Epithelial cell of esophagus (primary cell): ENCODE data around the gene SEC61G.
A peak's percentile ranks its signal among the peaks of the same experiment; 100 is the strongest.

Source experiments
- DNase-seq: peaks from one replicate; pipeline ENCODE4 v3.0.0; 2010; ENCODE audit warnings: low read depth
- H3K4me3 ChIP-seq: 2 replicates; pipeline ENCODE4 v1.5.1; 2011; ENCODE audit warnings: mild to moderate bottlenecking, low read length, control low read depth
- TF ChIP-seq, protein P1 (sequence below): IDR thresholded peaks from 2 replicates; pipeline ENCODE4 v1.5.1; 2011; ENCODE audit warnings: low read depth, mild to moderate bottlenecking, low read length, control low read depth, inconsistent platforms; ENCODE audit not compliant: insufficient read depth; ENCODE audit errors: missing control alignments

SEC61G gene

DNA sequence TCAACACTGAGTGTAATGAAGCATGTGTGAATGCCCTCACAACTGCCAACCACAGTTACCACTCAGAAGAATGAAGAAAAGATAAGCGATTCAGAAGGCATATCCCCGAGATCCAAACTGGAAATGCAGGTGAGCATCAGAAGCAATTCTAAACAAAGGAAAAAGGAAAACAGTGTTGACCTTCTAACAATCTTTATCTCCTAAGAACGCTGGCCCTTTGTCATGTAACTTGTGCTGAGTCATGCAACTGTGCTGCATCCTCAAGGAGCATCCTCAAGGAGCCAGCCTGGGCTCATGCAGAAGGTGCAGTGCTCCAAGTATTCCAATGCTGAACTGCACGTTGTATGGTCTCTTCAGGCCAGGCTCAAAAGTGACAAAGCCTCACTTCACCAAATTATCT is 30.6 kb downstream of the SEC61G start:
- H3K4me3 ChIP-seq, result no peak overlapping the region
- TF ChIP-seq, protein P1, sequence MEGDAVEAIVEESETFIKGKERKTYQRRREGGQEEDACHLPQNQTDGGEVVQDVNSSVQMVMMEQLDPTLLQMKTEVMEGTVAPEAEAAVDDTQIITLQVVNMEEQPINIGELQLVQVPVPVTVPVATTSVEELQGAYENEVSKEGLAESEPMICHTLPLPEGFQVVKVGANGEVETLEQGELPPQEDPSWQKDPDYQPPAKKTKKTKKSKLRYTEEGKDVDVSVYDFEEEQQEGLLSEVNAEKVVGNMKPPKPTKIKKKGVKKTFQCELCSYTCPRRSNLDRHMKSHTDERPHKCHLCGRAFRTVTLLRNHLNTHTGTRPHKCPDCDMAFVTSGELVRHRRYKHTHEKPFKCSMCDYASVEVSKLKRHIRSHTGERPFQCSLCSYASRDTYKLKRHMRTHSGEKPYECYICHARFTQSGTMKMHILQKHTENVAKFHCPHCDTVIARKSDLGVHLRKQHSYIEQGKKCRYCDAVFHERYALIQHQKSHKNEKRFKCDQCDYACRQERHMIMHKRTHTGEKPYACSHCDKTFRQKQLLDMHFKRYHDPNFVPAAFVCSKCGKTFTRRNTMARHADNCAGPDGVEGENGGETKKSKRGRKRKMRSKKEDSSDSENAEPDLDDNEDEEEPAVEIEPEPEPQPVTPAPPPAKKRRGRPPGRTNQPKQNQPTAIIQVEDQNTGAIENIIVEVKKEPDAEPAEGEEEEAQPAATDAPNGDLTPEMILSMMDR, result no peak
- DNase-seq, result no peak

- no peak for DNase-seq
- no peak overlapping the region for H3K4me3 ChIP-seq
Observed at GRCh38 chr7:54725255-54725654, 33.8 kb downstream of the SEC61G start.

GRCh38 chr7:54722502-54722901 is 36.5 kb downstream of the SEC61G start:
- TF ChIP-seq, protein P1, result no peak
- H3K4me3 ChIP-seq, result no peak overlapping the region
- no peak for DNase-seq

More at GRCh38 chr7:54725255-54725654, 33.8 kb downstream of the SEC61G start:
- TF ChIP-seq, protein P1, result no peak

- TF ChIP-seq, protein P1, result no peak
- no peak for DNase-seq
Observed at GRCh38 chr7:54722026-54722425, 37.0 kb downstream of the SEC61G start.

DNA sequence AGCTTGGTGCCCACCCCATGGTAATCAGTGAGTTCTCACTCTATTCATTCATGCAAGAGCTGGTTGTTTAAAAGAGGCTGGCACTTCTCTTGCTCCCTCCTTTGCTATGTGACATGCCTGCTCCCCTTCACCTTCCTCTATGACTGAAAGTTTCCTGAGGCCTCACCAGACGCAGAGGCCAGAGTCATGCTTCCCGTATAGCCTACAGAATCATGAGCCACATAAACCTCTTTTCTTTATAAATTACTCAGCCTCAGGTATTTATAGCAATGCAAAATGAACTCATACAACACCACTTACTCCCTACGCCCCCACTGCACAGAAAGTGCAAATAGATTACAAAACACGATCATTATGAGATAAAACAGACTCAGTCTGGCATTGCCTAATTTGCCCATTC is 39.0 kb downstream of the SEC61G start:
- H3K4me3 ChIP-seq, result no peak overlapping the region
- DNase-seq, result peak; percentile 20
- TF ChIP-seq, protein P1, result no peak

More at GRCh38 chr7:54722026-54722425, 37.0 kb downstream of the SEC61G start:
- H3K4me3 ChIP-seq, result no peak overlapping the region

- no peak overlapping the region for H3K4me3 ChIP-seq
- no peak for DNase-seq
- TF ChIP-seq, protein P1, result no peak
Observed at GRCh38 chr7:54719425-54719824, 39.6 kb downstream of the SEC61G start.

DNA sequence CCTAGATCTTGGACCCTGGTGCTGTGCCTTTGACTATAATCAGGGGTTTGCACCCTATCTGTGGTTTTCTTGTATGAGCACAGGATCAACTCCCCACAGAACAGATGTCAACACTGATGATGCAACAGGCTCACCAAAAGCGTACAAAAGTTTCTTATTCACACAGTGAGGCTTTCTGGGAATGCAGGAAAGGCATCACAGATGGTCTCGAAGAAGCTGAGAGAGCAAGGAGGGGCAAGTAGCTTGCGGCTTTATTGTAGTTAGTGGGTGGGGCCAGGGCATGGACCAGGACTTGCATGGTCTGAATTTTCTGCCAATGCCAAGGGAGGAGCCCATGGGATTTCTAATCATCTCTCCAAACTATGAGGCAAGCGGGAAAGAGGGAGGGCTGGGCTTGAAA is 46.2 kb downstream of the SEC61G start:
- TF ChIP-seq, protein P1, result no peak
- no peak for DNase-seq

More for the DNA sequence above, 46.2 kb downstream of the SEC61G start:
- H3K4me3 ChIP-seq, result no peak overlapping the region
